A549 (cell line): Measurements from ENCODE around the gene RNF220. TPM values are rescaled to one million over a fixed set of nuclear protein-coding genes. Genes with fewer than 3 reads are reported as not detected.
"Not testable (repeated sequence)": the region's sequence is repeated elsewhere in the genome, so short reads cannot be mapped to it uniquely, and the experiment has no call there.

Source experiments
- ATAC-seq, 2 experiments: fragments of 200-7000 bp in 1 of 2; fragments of >200 bp in 1 of 2; cut with Nextera tagmentation in 1 of 2; cut with Tn5 transposase in 1 of 2; 3 replicates each; pipeline versions ENCODE4 v1.8.0 to v1.9.1; 2018 to 2020; ENCODE audit warnings: mild to moderate bottlenecking in 1 of 2, moderate library complexity in 1 of 2
- CTCF ChIA-PET: fragments of 300-600 bp; sonication (Branson Sonifier 250); formaldehyde crosslinking; extraction: SDS; loops from one replicate; lab custom pipeline; 2021; ENCODE audit warnings: antibody characterized with exemption, inconsistent platforms; lab: Yijun Ruan, JAX
- POLR2A ChIA-PET: fragments of 350-600 bp; formaldehyde crosslinking; extraction: SDS; loops from one replicate; lab custom pipeline; 2021; ENCODE audit warnings: antibody characterized with exemption, inconsistent platforms; lab: Yijun Ruan, JAX
- DNase-seq, 2 experiments: peaks; one replicate each; pipeline versions ENCODE4 v3.0.0 to v3.0.0-alpha.2; 2011 to 2016; ENCODE audit warnings: low read depth in 1 of 2, low spot score in 1 of 2
- FAIRE-seq: peaks from 2 replicates; lab custom pipeline; 2011; peaks lifted over from hg19 to GRCh38; lab: Jason Lieb, UNC
- H3K27ac ChIP-seq, 2 experiments: fragments of >200 bp; sonication (Bioruptor Twin); formaldehyde crosslinking; 3 replicates each; pipeline ENCODE4 v1.5.1; 2016 to 2017
- H3K4me1 ChIP-seq: fragments of >200 bp; sonication (Bioruptor Twin); formaldehyde crosslinking; 3 replicates; pipeline ENCODE4 v1.6.1; 2016
- H3K4me2 ChIP-seq: fragments of >200 bp; sonication (Bioruptor Twin); formaldehyde crosslinking; 3 replicates; pipeline ENCODE4 v1.6.1; 2016
- H3K4me3 ChIP-seq: fragments of >200 bp; sonication (Bioruptor Twin); formaldehyde crosslinking; 3 replicates; pipeline ENCODE4 v1.5.1; 2016
- H3K9me3 ChIP-seq: fragments of >200 bp; sonication (Bioruptor Twin); formaldehyde crosslinking; 3 replicates; pipeline ENCODE4 v1.6.1; 2016
- ATOH8 ChIP-seq: fragments of 250-450 bp; sonication (Bioruptor Pico); IDR thresholded peaks from 2 replicates; pipeline ENCODE4 v1.5.0; 2020; ENCODE audit warnings: low read depth, mild to moderate bottlenecking, moderate library complexity
- BHLHE40 ChIP-seq: IDR thresholded peaks from 2 replicates; pipeline ENCODE4 v1.6.1; 2012; ENCODE audit warnings: low read depth, low read length, inconsistent platforms
- CBX2 ChIP-seq: fragments of 200-600 bp; sonication (generic); IDR thresholded peaks from 2 replicates; pipeline ENCODE4 v1.6.1; 2016; ENCODE audit warnings: low read depth, mild to moderate bottlenecking, borderline replicate concordance
- CHD2 ChIP-seq: fragments of 150-350 bp; IDR thresholded peaks from 2 replicates; pipeline ENCODE4 v1.6.1; 2014; ENCODE audit warnings: low read length; ENCODE audit not compliant: partially characterized antibody
- CTCF ChIP-seq: fragments of >200 bp; sonication (Bioruptor Twin); formaldehyde crosslinking; IDR thresholded peaks from 3 replicates; pipeline ENCODE4 v1.5.1; 2016
- E2F6 ChIP-seq: IDR thresholded peaks from 2 replicates; pipeline ENCODE4 v1.6.1; 2012; ENCODE audit warnings: low read depth, borderline replicate concordance
- GATA3 ChIP-seq: IDR thresholded peaks from 2 replicates; pipeline ENCODE4 v1.6.1; 2012; ENCODE audit warnings: borderline replicate concordance
- HOXA7 ChIP-seq: fragments of 250-450 bp; sonication (Bioruptor Pico); IDR thresholded peaks from 2 replicates; pipeline ENCODE4 v1.5.0; 2020; ENCODE audit warnings: mild to moderate bottlenecking, moderate library complexity
- JUNB ChIP-seq: fragments of >200 bp; sonication (Bioruptor Twin); formaldehyde crosslinking; IDR thresholded peaks from 2 replicates; pipeline ENCODE4 v1.6.1; 2016
- KDM5A ChIP-seq: fragments of 200-600 bp; sonication (generic); IDR thresholded peaks from 2 replicates; pipeline ENCODE4 v1.6.1; 2016; ENCODE audit warnings: antibody characterized with exemption, mild to moderate bottlenecking
- MYC ChIP-seq: IDR thresholded peaks from 2 replicates; pipeline ENCODE4 v1.6.1; 2012; ENCODE audit warnings: mild to moderate bottlenecking, inconsistent platforms, low read length, improper control_type of control experiment, borderline replicate concordance
- NFE2L2 ChIP-seq: fragments of 150-350 bp; conservative IDR thresholded peaks from 2 replicates; pipeline ENCODE4 v1.6.1; 2014; ENCODE audit warnings: low read length
- POLR2A ChIP-seq: IDR thresholded peaks from 2 replicates; pipeline ENCODE4 v1.6.1; 2012; ENCODE audit warnings: mild to moderate bottlenecking, low read length
- RAD21 ChIP-seq, 2 experiments: fragments of >200 bp in 1 of 2; sonication (Bioruptor Twin) in 1 of 2; formaldehyde crosslinking in 1 of 2; IDR thresholded peaks in 1 of 2; conservative IDR thresholded peaks in 1 of 2; 2 replicates in 1 of 2; 3 replicates in 1 of 2; pipeline ENCODE4 v1.6.1; 2012 to 2018; ENCODE audit warnings: inconsistent platforms in 1 of 2
- RCOR1 ChIP-seq: fragments of 150-350 bp; IDR thresholded peaks from 2 replicates; pipeline ENCODE4 v1.6.1; 2014; ENCODE audit warnings: antibody characterized with exemption, low read length, low read depth
- TFCP2L1 ChIP-seq: fragments of 250-450 bp; sonication (Bioruptor Pico); IDR thresholded peaks from 2 replicates; pipeline ENCODE4 v1.5.0; 2021; ENCODE audit warnings: mild to moderate bottlenecking
- ZFP36 ChIP-seq: fragments of 450-650 bp; IDR thresholded peaks from 2 replicates; pipeline ENCODE4 v1.6.1; 2014; ENCODE audit warnings: borderline replicate concordance; ENCODE audit not compliant: partially characterized antibody
- ZNF302 ChIP-seq: fragments of 250-450 bp; sonication (Bioruptor Pico); IDR thresholded peaks from 2 replicates; pipeline ENCODE4 v1.9.0; 2021; ENCODE audit warnings: inconsistent platforms, mild to moderate bottlenecking, moderate library complexity
- WGBS: methylation state at CpG from one replicate; pipeline ENCODE4 v1.1.6; 2017; ENCODE audit errors: missing lambda C conversion rate; 5-methylcytosine and 5-hydroxymethylcytosine counted together
- polyA plus RNA-seq, 4 experiments: library from polyadenylated mRNA; depleted of rRNA in 3 of 4; stranded (reverse); fragments of >200 nt; fragmentation: RNase III in 1 of 4; extraction: RNeasy Plus Mini Kit Qiagen cat#74134 plus additional on column Dnase treatment in 1 of 4; gene quantifications; 2 replicates in 3 of 4; 3 replicates in 1 of 4; pipeline ENCODE4 v1.2.3, GENCODE V29; 2011 to 2017
- TF ChIP-seq, protein P1 (sequence below): fragments of >200 bp; sonication (Bioruptor Twin); formaldehyde crosslinking; IDR thresholded peaks from 3 replicates; pipeline ENCODE4 v1.6.1; 2016

RNF220 gene
- polyA plus RNA-seq, 2 of the 4 experiments (the other 2 are of a cell fraction) = 53.4 to 54.5 TPM

DNA sequence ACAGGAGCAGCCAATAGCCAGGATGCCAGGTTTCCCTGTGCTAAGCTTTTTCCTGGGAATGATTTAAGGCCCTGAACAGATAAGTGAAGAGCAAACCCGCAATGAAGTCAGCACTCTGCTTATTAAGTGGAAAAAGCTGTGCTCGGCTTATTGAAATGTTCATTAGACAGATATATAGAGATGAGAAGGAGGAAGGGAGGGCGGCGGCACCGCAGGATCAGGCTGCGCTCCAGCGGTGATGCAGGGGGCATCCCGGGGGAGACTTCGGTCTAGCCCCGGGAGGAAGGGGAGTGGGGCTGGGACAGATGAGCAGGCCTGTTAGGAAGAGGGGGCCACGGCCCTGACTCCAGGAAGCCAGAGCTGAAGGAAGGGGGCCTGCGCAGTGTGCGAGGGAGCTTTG, 154.3 kb downstream of the RNF220 start:
- H3K27ac ChIP-seq = no peak overlapping the region
- peaks cover 12% of the 10 kb centered on the region for H3K4me1 ChIP-seq
- no peak for ATAC-seq
- H3K9me3 ChIP-seq = no peaks in the 10 kb centered on the region
- CTCF ChIA-PET = no interaction called here
- no peak overlapping the region for H3K4me3 ChIP-seq
- no peak for FAIRE-seq
- no peak overlapping the region for H3K4me2 ChIP-seq
- TF ChIP-seq BHLHE40 (no peak), CHD2 (no peak), E2F6 (no peak), ATOH8 (CRISPR knock-in tag) (no peak), GATA3 (no peak), RCOR1 (no peak), RAD21 (conservative IDR thresholded peaks at IDR 0.05 in 1 of 2, IDR thresholded peaks at IDR 0.05 in 1 of 2) (no peak), CTCF (no peak), KDM5A (no peak), ZFP36 (no peak), TFCP2L1 (CRISPR knock-in tag) (no peak)
- TF ChIP-seq, protein P1, sequence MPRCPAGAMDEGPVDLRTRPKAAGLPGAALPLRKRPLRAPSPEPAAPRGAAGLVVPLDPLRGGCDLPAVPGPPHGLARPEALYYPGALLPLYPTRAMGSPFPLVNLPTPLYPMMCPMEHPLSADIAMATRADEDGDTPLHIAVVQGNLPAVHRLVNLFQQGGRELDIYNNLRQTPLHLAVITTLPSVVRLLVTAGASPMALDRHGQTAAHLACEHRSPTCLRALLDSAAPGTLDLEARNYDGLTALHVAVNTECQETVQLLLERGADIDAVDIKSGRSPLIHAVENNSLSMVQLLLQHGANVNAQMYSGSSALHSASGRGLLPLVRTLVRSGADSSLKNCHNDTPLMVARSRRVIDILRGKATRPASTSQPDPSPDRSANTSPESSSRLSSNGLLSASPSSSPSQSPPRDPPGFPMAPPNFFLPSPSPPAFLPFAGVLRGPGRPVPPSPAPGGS = no peak
- POLR2A ChIA-PET = no interaction called here
- WGBS = 87% methylated on average over 13 of the region's 13 CpGs
- DNase-seq = no peak

DNA sequence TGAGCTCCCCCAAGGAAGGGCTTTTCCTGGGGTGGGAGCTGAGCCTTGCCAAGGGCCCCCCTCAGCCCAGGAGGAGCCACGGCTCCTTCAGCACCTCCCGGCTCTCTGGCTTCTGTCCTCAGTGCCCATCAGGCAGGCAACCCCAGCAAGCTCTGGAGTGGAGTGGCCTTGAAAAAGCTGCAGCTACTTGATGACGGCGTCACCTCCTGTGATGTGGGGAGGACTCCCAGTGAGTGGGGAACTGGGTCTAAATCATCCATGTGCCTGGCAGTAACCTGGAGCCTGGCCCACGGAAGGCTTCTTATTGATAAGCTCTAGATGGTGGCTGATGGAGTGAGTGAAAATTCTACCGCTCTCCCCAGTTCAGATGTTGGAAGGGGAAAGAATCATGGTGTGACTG, 154.9 kb downstream of the RNF220 start:
- no peak overlapping the region for H3K27ac ChIP-seq
- ATAC-seq (no peak), DNase-seq (no peak), FAIRE-seq (no peak)
- peaks cover 10% of the 10 kb centered on the region; the same call in 1 of the 3 replicates for H3K4me1 ChIP-seq
- 100% methylated on average over 2 of the region's 6 CpGs for WGBS
- CTCF ChIA-PET = no interaction called here
- no peak overlapping the region for H3K4me2 ChIP-seq
- no peak overlapping the region for H3K4me3 ChIP-seq
- POLR2A ChIA-PET = no interaction called here
- H3K9me3 ChIP-seq = no peaks in the 10 kb centered on the region
- TF ChIP-seq HOXA7 = no peak
- no peak for TF ChIP-seq RAD21 (conservative IDR thresholded peaks at IDR 0.05 in 1 of 2, IDR thresholded peaks at IDR 0.05 in 1 of 2)
- TF ChIP-seq JUNB = no peak
- no peak for TF ChIP-seq MYC
- no peak for TF ChIP-seq CBX2
- TF ChIP-seq POLR2A = no peak
- no peak for TF ChIP-seq GATA3
- no peak for TF ChIP-seq ZFP36
- TF ChIP-seq E2F6 = no peak
- no peak for TF ChIP-seq NFE2L2
- no peak for TF ChIP-seq TFCP2L1 (CRISPR knock-in tag)
- no peak for TF ChIP-seq ZNF302
- TF ChIP-seq, all 56 proteins: peak for 0

DNA sequence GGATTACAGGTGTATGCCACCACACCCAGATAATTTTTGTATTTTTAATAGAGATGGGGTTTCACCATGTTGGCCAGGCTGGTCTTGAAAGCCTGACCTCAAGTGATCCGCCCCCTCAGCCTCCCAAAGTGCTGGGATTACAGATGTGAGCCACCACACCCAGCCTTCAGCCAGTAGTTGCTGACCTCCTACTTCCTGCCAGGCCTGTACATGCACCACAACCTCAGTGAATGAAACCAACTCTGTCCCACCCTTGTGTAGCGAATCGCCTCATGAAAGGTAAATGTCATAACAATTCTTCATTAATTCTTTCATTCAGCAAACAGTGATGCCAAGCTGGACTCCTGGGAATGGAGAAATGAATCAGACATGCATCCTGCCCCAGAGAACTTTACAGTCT, 155.6 kb downstream of the RNF220 start:
- H3K27ac ChIP-seq, ATAC-seq, H3K4me3 ChIP-seq, H3K9me3 ChIP-seq, H3K4me2 ChIP-seq, DNase-seq, H3K4me1 ChIP-seq, POLR2A ChIA-PET, FAIRE-seq: not testable (repeated sequence)
- WGBS = 90% methylated on average over 2 of the region's 3 CpGs
- CTCF ChIA-PET = interaction anchor here (1.8 kb wide), 1 partner anchor 92 kb away, joined by 5 read pairs; no protein-coding TSS in a partner anchor
